Suprapubic skin (tissue), 3 donors: ENCODE measurements around the gene ELAPOR1.

Source experiments
- POLR2A ChIP-seq, 2 donors: fragments of 450-650 bp; IDR thresholded peaks; one replicate each; pipeline ENCODE4 v1.6.1; 2017; ENCODE audit warnings: antibody characterized with exemption in 2 of 2, mild to moderate bottlenecking in 2 of 2, moderate library complexity in 2 of 2
- TF ChIP-seq, protein P1 (sequence below), 2 donors: fragments of 200-600 bp in 1 of 2; fragments of 450-650 bp in 1 of 2; sonication (generic) in 1 of 2; IDR thresholded peaks; one replicate each; pipeline ENCODE4 v1.5.1; 2016 to 2019; ENCODE audit warnings: antibody characterized with exemption in 2 of 2, mild to moderate bottlenecking in 1 of 2, moderate library complexity in 1 of 2

DNA sequence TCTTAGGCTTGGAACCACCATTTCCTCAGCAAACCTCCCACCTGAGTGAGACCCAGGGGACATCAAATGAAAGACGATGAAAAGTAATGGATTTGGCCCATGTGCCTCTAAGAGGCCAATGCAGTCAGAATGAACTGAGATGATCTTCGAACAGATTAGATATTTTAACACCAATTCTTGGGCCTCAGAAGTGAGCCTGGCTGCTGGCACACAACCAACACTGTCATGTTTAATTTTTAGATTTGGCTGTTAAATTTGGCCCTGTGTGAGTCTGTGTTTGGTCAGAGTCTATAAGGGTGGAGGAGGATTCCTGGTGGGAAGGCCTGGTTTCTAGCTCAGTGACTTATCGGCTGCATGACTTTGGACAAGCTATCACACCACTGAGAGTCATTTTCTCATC is 45.4 kb downstream of the ELAPOR1 start:
- TF ChIP-seq, protein P1, sequence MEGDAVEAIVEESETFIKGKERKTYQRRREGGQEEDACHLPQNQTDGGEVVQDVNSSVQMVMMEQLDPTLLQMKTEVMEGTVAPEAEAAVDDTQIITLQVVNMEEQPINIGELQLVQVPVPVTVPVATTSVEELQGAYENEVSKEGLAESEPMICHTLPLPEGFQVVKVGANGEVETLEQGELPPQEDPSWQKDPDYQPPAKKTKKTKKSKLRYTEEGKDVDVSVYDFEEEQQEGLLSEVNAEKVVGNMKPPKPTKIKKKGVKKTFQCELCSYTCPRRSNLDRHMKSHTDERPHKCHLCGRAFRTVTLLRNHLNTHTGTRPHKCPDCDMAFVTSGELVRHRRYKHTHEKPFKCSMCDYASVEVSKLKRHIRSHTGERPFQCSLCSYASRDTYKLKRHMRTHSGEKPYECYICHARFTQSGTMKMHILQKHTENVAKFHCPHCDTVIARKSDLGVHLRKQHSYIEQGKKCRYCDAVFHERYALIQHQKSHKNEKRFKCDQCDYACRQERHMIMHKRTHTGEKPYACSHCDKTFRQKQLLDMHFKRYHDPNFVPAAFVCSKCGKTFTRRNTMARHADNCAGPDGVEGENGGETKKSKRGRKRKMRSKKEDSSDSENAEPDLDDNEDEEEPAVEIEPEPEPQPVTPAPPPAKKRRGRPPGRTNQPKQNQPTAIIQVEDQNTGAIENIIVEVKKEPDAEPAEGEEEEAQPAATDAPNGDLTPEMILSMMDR (IDR thresholded peaks at IDR 0.05): no peak
- no peak for TF ChIP-seq POLR2A (IDR thresholded peaks at IDR 0.05)
